Testis (tissue), 3 donors: Measurements from ENCODE around the gene PLA2G2C. TPM values are rescaled to one million over a fixed set of nuclear protein-coding genes. Genes with fewer than 3 reads are reported as not detected.

Source experiments
- DNase-seq: peaks from one replicate; pipeline ENCODE4 v3.0.0-alpha.2; 2019
- H3K27ac ChIP-seq, 2 donors: fragments of 200-600 bp; sonication (generic); one replicate each; pipeline ENCODE4 v1.5.1; 2019
- H3K27me3 ChIP-seq: fragments of 200-600 bp; sonication (generic); one replicate; pipeline ENCODE4 v1.5.1; 2019
- H3K36me3 ChIP-seq: fragments of 200-600 bp; sonication (generic); one replicate; pipeline ENCODE4 v1.5.1; 2017; ENCODE audit warnings: low read depth; ENCODE audit errors: missing control alignments
- H3K4me1 ChIP-seq: fragments of 200-600 bp; sonication (generic); one replicate; pipeline ENCODE4 v1.5.1; 2019
- H3K4me3 ChIP-seq, 2 donors: fragments of 200-600 bp; sonication (generic); one replicate each; pipeline ENCODE4 v1.5.1; 2017 to 2019
- H3K9me3 ChIP-seq: fragments of 200-600 bp; sonication (generic); one replicate; pipeline ENCODE4 v1.5.1; 2017
- CTCF ChIP-seq, 3 experiments: fragments of 450-650 bp in 2 of 3; fragments of 200-600 bp in 1 of 3; sonication (generic) in 1 of 3; IDR thresholded peaks; one replicate each; pipeline ENCODE4 v1.5.1; 2016 to 2019; ENCODE audit warnings: antibody characterized with exemption in 3 of 3, mild to moderate bottlenecking in 2 of 3, moderate library complexity in 1 of 3
- POLR2A ChIP-seq: fragments of 450-650 bp; IDR thresholded peaks from one replicate; pipeline ENCODE4 v1.6.1; 2017; ENCODE audit warnings: antibody characterized with exemption, mild to moderate bottlenecking, moderate library complexity
- WGBS, 2 donors: methylation state at CpG; one replicate each; pipeline ENCODE4 v1.1.5; 2018; 5-methylcytosine and 5-hydroxymethylcytosine counted together
- intact Hi-C: fragments of 100-400 bp; cut with DNase I; formaldehyde crosslinking; loops from one replicate; pipeline ENCODE4 v1.15.1; 2023; ENCODE audit warnings: low total_unique reads
- polyA plus RNA-seq: library from polyadenylated mRNA; stranded (reverse); fragments of 350-450 nt; fragmentation: Illumina TruSeq; extraction: RNeasy Lipid Tissue Mini Kit (QIAGEN cat#74804); gene quantifications from one replicate; pipeline ENCODE4 v1.2.3, GENCODE V29; 2014; ENCODE audit warnings: low read depth, low replicate concordance; ENCODE audit not compliant: insufficient read depth
- total RNA-seq, 2 donors: library from RNA; depleted of rRNA; stranded (reverse); fragments of >200 nt; gene quantifications; one replicate each; pipeline ENCODE4 v1.2.3, GENCODE V29; 2016

PLA2G2C gene
- total and polyA plus RNA-seq, 3 donors from 2014 or later, result 0.31 to 1.1 (median 0.47) TPM

- no peaks in the 10 kb centered on the region for H3K9me3 ChIP-seq
- no peaks in the 10 kb centered on the region for H3K36me3 ChIP-seq
- 81 to 85% methylated on average over 2 of the region's 2 CpGs for WGBS, 2 donors
- intact Hi-C loops, result loop anchor here (10.0 kb wide), 2 partner anchors 96 to 294 kb away; no protein-coding TSS in a partner anchor
- no peak for DNase-seq
- TF ChIP-seq POLR2A (no peak), CTCF (IDR thresholded peaks at IDR 0.05) (no peak)
- H3K27me3 ChIP-seq, result no peaks in the 10 kb centered on the region
- no peak overlapping the region for H3K27ac ChIP-seq
- no peaks in the 10 kb centered on the region for H3K4me1 ChIP-seq
- H3K4me3 ChIP-seq, result no peak overlapping the region
Observed at GRCh38 chr1:20200966-20201365, 14.6 kb upstream of the PLA2G2C start.

- no peaks in the 10 kb centered on the region for H3K36me3 ChIP-seq
- H3K27me3 ChIP-seq, result no peaks in the 10 kb centered on the region
- 78 to 88% methylated on average over 2 of the region's 2 CpGs for WGBS, 2 donors
- no peak for DNase-seq
- H3K9me3 ChIP-seq, result no peaks in the 10 kb centered on the region
- TF ChIP-seq POLR2A (no peak), CTCF (IDR thresholded peaks at IDR 0.05) (no peak)
- H3K4me1 ChIP-seq, result peaks cover 6% of the 10 kb centered on the region
- H3K4me3 ChIP-seq, result no peak overlapping the region
- intact Hi-C loops, result loop anchor here (10.0 kb wide), 2 partner anchors 95 to 295 kb away; no protein-coding TSS in a partner anchor
- H3K27ac ChIP-seq, result no peak overlapping the region
Observed at GRCh38 chr1:20199840-20200239, 13.5 kb upstream of the PLA2G2C start.

- no peak for DNase-seq
- Histone ChIP-seq H3K27me3 (no peaks in the 10 kb centered on the region), H3K27ac (no peak overlapping the region), H3K9me3 (no peaks in the 10 kb centered on the region), H3K4me3 (no peak overlapping the region), H3K4me1 (peaks cover 10% of the 10 kb centered on the region), H3K36me3 (no peaks in the 10 kb centered on the region)
- TF ChIP-seq POLR2A (no peak), CTCF (IDR thresholded peaks at IDR 0.05) (no peak)
- intact Hi-C loops, result no loop called here
- WGBS, 2 donors, result 69 to 86% methylated on average over 3 of the region's 3 CpGs
Observed at GRCh38 chr1:20199403-20199802, 13.1 kb upstream of the PLA2G2C start.

GRCh38 chr1:20198918-20199317 lies 12.6 kb upstream of the PLA2G2C start:
- no peak for DNase-seq
- H3K4me3 ChIP-seq, result no peak overlapping the region
- WGBS, 2 donors, result 74 to 79% methylated on average over 7 of the region's 7 CpGs
- no peak overlapping the region for H3K27ac ChIP-seq
- H3K9me3 ChIP-seq, result no peaks in the 10 kb centered on the region
- TF ChIP-seq POLR2A (no peak), CTCF (IDR thresholded peaks at IDR 0.05) (no peak)
- intact Hi-C loops, result no loop called here
- H3K27me3 ChIP-seq, result no peaks in the 10 kb centered on the region
- peaks cover 11% of the 10 kb centered on the region for H3K4me1 ChIP-seq
- H3K36me3 ChIP-seq, result no peaks in the 10 kb centered on the region

- intact Hi-C loops, result no loop called here
- Histone ChIP-seq H3K4me1 (peaks cover 13% of the 10 kb centered on the region), H3K36me3 (no peaks in the 10 kb centered on the region), H3K27ac (no peak overlapping the region), H3K27me3 (no peaks in the 10 kb centered on the region), H3K4me3 (no peak overlapping the region), H3K9me3 (no peaks in the 10 kb centered on the region)
- no peak for DNase-seq
- WGBS, 2 donors, result 89 to 94% methylated on average over 1 of the region's 1 CpG
- TF ChIP-seq CTCF (IDR thresholded peaks at IDR 0.05) (no peak), POLR2A (no peak)
Observed at GRCh38 chr1:20198296-20198695, 12.0 kb upstream of the PLA2G2C start.
